Activated CD8-positive, alpha-beta T cell treated with anti-CD3 and anti-CD28 coated beads, Interleukin-2, amount 10 ng/mL, durations not matched to agents 7 days and 5 days (primary cell): Measurements from ENCODE around the gene RNF208. TPM values are rescaled to one million over a fixed set of nuclear protein-coding genes. Genes with fewer than 3 reads are reported as not detected.

Source experiments
- ATAC-seq: fragments of 150-1000 bp; cut with Tn5 transposase; one replicate; pipeline ENCODE4 v1.10.0; 2021; ENCODE audit warnings: moderate library complexity
- CTCF ChIA-PET: fragments of 350-600 bp; sonication (Branson Sonifier 250); formaldehyde crosslinking; loops from one replicate; lab custom pipeline; 2021; ENCODE audit warnings: antibody characterized with exemption; lab: Charles Lee
- POLR2A ChIA-PET: fragments of 350-600 bp; sonication (Branson Sonifier 250); formaldehyde crosslinking; loops from one replicate; lab custom pipeline; 2021; ENCODE audit warnings: antibody characterized with exemption; lab: Charles Lee
- DNase-seq: peaks from one replicate; pipeline ENCODE4 v3.0.0-alpha.2; 2020
- H3K27ac Mint-ChIP-seq: one replicate; pipeline ENCODE4 v1.8.0; 2021; ENCODE audit warnings: mild to moderate bottlenecking, mixed read lengths
- H3K27me3 Mint-ChIP-seq: one replicate; pipeline ENCODE4 v1.8.0; 2021; ENCODE audit warnings: low read depth, mixed read lengths
- H3K36me3 Mint-ChIP-seq: one replicate; pipeline ENCODE4 v1.8.0; 2021; ENCODE audit warnings: low read depth, mixed read lengths
- H3K4me1 Mint-ChIP-seq: one replicate; pipeline ENCODE4 v1.8.0; 2021; ENCODE audit warnings: low read depth, mixed read lengths
- H3K4me3 Mint-ChIP-seq: one replicate; pipeline ENCODE4 v1.8.0; 2021; ENCODE audit warnings: mild to moderate bottlenecking, mixed read lengths
- H3K9me3 Mint-ChIP-seq: one replicate; pipeline ENCODE4 v1.8.0; 2022; ENCODE audit warnings: mixed read lengths; ENCODE audit not compliant: insufficient read depth
- total RNA-seq, 2 experiments: library from RNA; stranded (reverse); gene quantifications; one replicate each; pipeline ENCODE4 v1.2.3, GENCODE V29; 2021

The RNF208 gene
- total RNA-seq, 2 experiments from 2014 or later, result 3.6 to 4.5 TPM

DNA sequence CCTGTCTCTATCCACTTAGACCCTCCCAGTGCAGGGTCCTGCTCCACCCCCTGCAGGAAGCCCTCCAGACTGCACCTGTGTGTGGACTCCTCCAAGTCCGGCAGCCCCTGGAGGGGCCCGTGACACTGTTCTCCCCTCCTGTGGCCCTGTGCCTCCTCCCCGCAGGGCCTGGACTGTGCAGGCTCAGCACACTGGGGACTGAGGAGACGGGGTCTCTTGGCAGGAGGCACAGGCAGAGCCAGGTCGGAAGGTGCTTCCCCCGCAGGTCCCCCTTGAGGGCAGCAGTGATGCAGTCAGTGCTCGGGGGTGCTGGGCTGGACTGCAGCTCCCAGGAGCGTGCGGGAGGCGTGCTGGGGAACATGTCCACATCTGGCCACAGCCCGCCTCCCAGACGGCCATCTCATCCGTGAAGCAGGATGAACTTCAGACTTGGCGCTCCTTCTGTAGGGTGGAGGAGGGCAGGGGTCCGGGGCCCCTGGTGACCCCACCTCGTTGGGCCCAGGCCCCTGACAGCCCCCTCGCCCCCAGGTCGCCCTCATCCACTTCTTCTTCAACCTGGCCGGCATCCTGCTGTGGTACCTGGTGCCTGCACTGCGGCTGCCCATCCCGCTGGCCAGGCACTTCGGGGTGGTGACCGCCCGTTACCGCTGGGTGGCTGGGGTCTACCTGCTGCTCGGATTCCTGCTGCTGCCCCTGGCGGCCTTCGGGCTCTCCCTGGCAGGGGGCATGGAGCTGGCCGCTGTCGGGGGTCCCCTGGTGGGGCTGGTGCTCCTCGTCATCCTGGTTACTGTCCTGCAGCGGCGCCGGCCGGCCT is 13.6 kb upstream of the RNF208 start:
- POLR2A ChIA-PET, result no interaction called here
- H3K4me1 Mint-ChIP-seq, result peaks cover 18% of the 10 kb centered on the region
- H3K27me3 Mint-ChIP-seq, result peaks cover 3% of the 10 kb centered on the region
- H3K4me3 Mint-ChIP-seq, result no peak overlapping the region
- H3K9me3 Mint-ChIP-seq, result no peaks in the 10 kb centered on the region
- ATAC-seq, result no peak
- H3K27ac Mint-ChIP-seq, result no peak overlapping the region
- DNase-seq, result no peak
- CTCF ChIA-PET, result interaction anchor here (1.0 to 5.2 kb wide), 17 partner anchors 10 to 439 kb away, joined by 3 to 73 read pairs (median 7); partner anchors contain the start of genes ANAPC2, CCDC183, CYSRT1 and DPP7
- H3K36me3 Mint-ChIP-seq, result peaks cover 4% of the 10 kb centered on the region

DNA sequence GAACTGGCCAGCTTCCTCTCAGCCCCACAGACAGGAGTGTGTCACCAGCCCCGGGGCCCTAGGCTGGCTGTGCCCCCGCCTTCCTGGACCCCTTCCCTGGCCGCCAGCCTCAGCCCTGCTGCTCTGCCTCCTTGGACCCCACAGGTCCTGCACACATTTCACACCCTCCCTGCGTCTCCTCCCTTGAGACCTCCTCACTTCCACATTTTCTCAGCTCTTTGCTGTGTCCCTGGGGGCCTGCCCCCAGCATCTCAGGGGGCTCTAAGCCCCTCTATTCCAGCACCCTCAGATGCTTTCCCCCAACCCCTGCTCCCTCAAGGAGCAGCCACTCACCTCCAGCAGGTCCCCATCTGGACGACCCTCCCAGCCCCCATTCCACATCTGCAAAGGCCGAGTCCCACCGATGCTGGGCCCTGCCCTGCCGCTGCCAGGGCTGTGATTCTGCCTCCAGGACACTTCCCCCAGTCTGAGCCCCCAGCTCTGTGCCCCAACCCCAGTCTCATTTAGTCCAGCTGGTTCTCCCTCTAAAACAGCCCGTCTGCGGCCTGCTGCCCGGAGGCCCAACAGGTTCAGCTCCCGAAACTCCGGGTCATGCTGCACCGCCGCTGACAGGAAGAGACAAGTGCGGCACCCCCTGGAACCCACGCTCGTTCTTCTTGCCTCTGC is 12.9 kb upstream of the RNF208 start:
- POLR2A ChIA-PET, result no interaction called here
- peaks cover 3% of the 10 kb centered on the region for H3K27me3 Mint-ChIP-seq
- H3K4me3 Mint-ChIP-seq, result no peak overlapping the region
- no peak overlapping the region for H3K27ac Mint-ChIP-seq
- CTCF ChIA-PET, result interaction anchor here (1.3 to 5.2 kb wide), 2 partner anchors 10 to 139 kb away, joined by 4 to 73 read pairs; partner anchors contain the start of genes CYSRT1, RNF208 and RNF224
- no peak for ATAC-seq
- no peak for DNase-seq
- peaks cover 18% of the 10 kb centered on the region for H3K4me1 Mint-ChIP-seq
- peaks cover 4% of the 10 kb centered on the region for H3K36me3 Mint-ChIP-seq
- no peaks in the 10 kb centered on the region for H3K9me3 Mint-ChIP-seq

DNA sequence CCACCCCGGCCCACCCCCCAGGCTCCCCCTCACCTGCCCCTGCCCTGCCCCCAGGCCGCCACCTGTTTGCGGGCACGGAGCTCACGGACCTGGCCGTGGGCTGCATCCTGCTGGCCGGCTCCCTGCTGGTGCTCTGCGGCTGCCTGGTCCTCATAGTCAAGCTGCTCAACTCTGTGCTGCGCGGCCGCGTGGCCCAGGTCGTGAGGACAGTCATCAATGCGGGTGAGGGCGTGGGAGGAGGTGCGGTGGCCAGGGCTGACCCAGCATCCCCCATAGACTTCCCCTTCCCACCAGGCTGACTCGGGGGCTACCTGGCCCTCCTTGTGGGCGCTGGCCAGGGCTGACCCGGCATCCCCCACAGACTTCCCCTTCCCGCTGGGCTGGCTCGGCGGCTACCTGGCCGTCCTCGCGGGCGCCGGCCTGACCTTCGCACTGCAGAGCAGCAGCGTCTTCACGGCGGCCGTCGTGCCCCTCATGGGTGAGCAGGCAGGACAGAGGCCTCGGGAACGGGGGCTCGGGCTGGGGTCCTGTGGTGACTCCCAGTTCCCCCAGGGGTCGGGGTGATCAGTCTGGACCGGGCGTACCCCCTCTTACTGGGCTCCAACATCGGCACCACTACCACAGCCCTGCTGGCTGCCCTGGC is 12.1 kb upstream of the RNF208 start:
- DNase-seq (no peak), ATAC-seq (no peak)
- Mint-ChIP-seq H3K27me3 (peaks cover 3% of the 10 kb centered on the region), H3K9me3 (no peaks in the 10 kb centered on the region), H3K4me3 (no peak overlapping the region), H3K27ac (no peak overlapping the region), H3K36me3 (peaks cover 3% of the 10 kb centered on the region), H3K4me1 (peaks cover 18% of the 10 kb centered on the region)
- CTCF ChIA-PET, result interaction anchor here (1.3 to 5.2 kb wide), 2 partner anchors 9 to 138 kb away, joined by 4 to 73 read pairs; partner anchors contain the start of genes CYSRT1, RNF208 and RNF224
- POLR2A ChIA-PET, result no interaction called here

DNA sequence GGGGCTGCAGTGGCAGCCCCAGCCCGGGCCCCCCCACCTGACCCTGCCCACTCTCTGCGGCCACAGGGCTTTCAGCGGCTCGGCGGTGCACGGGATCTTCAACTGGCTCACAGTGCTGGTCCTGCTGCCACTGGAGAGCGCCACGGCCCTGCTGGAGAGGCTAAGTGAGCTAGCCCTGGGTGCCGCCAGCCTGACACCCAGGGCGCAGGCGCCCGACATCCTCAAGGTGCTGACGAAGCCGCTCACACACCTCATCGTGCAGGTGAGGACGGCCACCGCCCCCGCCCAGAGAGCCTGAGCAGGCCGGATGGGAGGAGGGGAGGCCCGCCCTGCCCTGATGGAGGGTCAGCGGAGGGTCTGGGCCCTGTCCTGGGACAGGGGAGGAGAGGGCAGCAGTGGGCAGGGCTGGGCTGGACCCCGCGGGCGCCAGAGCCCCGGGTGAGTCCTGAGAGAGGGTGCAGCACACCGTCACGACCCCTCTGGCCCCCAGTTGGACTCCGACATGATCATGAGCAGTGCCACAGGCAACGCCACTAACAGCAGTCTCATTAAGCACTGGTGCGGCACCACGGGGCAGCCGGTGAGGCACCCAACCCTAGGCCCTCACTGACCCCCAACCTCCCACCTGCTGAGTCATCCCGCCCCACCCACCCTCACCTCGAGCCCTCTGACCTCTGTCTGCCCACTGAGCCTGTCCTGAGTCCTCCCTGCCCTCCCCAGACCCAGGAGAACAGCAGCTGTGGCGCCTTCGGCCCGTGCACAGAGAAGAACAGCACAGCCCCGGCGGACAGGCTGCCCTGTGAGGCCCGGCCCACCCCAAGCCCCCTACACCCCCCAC is 11.3 kb upstream of the RNF208 start:
- Mint-ChIP-seq H3K36me3 (no peaks in the 10 kb centered on the region), H3K9me3 (no peaks in the 10 kb centered on the region), H3K27me3 (peaks cover 3% of the 10 kb centered on the region), H3K4me1 (peaks cover 10% of the 10 kb centered on the region), H3K4me3 (no peak overlapping the region), H3K27ac (no peak overlapping the region)
- ChIA-PET POLR2A (no interaction called here), CTCF (no interaction called here)
- DNase-seq, result no peak
- no peak for ATAC-seq

DNA sequence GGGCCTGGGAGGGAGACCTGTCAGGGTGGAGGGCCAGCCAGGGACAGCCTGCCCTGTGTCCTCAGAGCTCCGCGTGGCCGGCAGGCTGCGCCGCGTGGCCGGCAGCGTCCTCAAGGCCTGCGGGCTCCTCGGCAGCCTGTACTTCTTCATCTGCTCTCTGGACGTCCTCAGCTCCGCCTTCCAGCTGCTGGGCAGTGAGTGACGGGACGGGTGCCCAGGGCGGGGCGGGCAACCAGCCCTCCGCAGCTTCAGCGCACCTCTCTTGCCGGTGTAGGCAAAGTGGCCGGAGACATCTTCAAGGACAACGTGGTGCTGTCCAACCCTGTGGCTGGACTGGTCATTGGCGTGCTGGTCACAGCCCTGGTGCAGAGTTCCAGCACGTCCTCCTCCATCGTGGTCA is 10.5 kb upstream of the RNF208 start:
- no peaks in the 10 kb centered on the region for H3K36me3 Mint-ChIP-seq
- no peak overlapping the region for H3K4me3 Mint-ChIP-seq
- peaks cover 8% of the 10 kb centered on the region for H3K4me1 Mint-ChIP-seq
- ChIA-PET POLR2A (no interaction called here), CTCF (no interaction called here)
- H3K27me3 Mint-ChIP-seq, result peaks cover 3% of the 10 kb centered on the region
- no peak overlapping the region for H3K27ac Mint-ChIP-seq
- ATAC-seq, result no peak
- no peaks in the 10 kb centered on the region for H3K9me3 Mint-ChIP-seq
- DNase-seq, result no peak

DNA sequence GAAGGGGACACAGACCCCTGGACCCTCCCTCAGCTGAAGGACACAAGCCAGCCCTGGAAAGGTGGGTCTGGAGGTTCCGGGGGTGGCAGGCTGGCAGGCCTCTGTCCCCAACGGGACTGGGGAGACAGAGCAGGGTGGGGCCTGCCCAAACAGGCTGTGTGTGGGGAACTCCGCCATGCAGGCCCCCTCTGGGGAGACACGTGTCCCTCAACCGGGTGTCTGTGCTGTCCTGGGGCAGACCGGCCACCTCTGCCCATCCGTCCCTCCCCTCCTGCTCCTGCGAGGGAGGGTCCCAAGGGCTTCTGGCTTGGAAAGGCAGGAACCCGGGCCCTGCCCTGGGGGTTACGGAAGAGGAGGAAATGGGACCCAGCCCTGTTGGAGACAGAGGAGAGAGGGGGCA is 10.1 kb upstream of the RNF208 start:
- ATAC-seq, result no peak
- Mint-ChIP-seq H3K36me3 (no peaks in the 10 kb centered on the region), H3K4me3 (no peak overlapping the region), H3K9me3 (no peaks in the 10 kb centered on the region), H3K27me3 (peaks cover 3% of the 10 kb centered on the region), H3K27ac (no peak overlapping the region), H3K4me1 (peaks cover 9% of the 10 kb centered on the region)
- CTCF ChIA-PET, result no interaction called here
- POLR2A ChIA-PET, result interaction anchor here (1.4 kb wide), 1 partner anchor 9 kb away, joined by 5 read pairs; the partner anchor contains the start of gene TUBB4B
- DNase-seq, result no peak

DNA sequence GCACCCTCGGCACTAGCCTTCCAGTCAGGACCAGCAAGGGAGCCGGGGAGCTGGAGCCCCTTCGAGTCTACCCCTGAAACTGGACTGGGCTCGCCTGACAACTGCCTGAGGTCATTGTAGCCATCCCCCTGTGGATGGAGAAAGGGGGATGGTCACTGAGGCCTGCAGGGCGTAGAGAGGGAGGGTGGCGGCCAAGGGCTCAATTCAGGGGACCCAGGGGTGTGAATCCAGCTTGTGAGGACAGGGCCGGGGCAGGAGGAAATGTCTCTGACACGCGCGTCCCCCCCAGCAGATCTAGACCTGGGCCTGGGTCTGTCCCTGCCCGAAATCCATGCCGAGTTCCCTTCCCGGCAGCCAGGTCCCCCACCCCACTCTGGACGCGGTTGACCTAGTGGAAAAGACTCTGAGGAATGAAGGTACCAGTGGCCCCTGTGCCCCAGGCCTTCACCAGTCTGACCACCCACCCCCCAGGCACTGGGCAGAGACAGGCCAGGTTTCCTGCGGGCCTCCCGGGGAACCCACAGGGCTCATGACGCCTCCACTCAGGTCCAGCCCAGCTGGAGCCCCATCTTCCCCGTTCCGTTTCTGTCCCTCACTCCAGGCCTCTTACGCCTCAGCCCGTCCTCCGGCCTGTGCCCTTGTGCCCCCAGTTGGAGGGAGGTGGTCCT is 9.5 kb upstream of the RNF208 start:
- Mint-ChIP-seq H3K4me1 (peaks cover 4% of the 10 kb centered on the region), H3K36me3 (no peaks in the 10 kb centered on the region), H3K9me3 (no peaks in the 10 kb centered on the region), H3K27me3 (peaks cover 3% of the 10 kb centered on the region), H3K27ac (no peak overlapping the region), H3K4me3 (no peak overlapping the region)
- ChIA-PET CTCF (no interaction called here), POLR2A (interaction anchor here (1.4 kb wide), 1 partner anchor 9 kb away, joined by 5 read pairs; the partner anchor contains the start of gene TUBB4B)
- ATAC-seq (no peak), DNase-seq (no peak)

DNA sequence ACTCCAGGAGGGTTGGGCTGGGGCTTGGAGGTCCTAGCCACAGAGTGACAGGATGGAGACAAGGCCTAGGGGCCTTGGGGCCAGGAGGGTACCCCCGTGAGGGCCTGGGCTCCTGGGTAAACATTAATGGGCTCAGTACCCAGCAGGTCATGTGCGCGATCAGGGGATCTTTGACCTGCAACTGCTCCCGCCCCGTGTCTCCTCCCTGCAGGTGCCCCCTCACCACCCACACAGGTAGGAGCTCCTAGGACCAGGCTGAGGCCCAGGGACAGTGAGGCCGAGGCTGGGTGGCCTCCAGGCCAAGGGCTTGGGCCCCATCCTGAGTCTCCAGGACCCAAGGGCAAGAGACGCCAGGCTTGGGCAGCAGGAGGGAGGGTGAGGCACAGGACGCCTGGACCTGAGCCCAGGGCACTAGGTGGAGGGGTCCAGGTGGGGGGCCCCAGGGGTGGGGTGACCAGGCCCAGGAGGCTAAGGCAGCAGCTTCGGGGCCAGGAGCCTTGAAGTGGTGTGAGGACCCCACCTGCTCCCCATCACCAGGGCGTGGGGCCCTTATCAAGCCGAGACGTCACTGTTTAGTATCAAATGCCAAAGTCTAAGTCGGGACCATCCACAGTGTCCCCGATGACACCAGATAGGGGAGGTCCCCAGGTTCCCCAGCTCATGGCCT is 8.8 kb upstream of the RNF208 start, which contains the start of gene SLC34A3:
Gene SLC34A3, plus strand, starts transcription at position 197 of the 667 bp plus-strand sequence. CDS start 802 bp downstream, outside the sequence.
- no peaks in the 10 kb centered on the region for H3K36me3 Mint-ChIP-seq
- no peak within 1 kb of the TSS for H3K4me3 Mint-ChIP-seq
- no peaks in the 10 kb centered on the region for H3K9me3 Mint-ChIP-seq
- ATAC-seq (no peak), DNase-seq (no peak)
- peaks cover 3% of the 10 kb centered on the region for H3K27me3 Mint-ChIP-seq
- CTCF ChIA-PET, result no interaction called here
- H3K27ac Mint-ChIP-seq, result no peak within 1 kb of the TSS
- POLR2A ChIA-PET, result interaction anchor here (1.4 kb wide), 1 partner anchor 10 kb away, joined by 5 read pairs; the partner anchor contains the start of gene TUBB4B
- H3K4me1 Mint-ChIP-seq, result peaks cover 3% of the 10 kb centered on the region

DNA sequence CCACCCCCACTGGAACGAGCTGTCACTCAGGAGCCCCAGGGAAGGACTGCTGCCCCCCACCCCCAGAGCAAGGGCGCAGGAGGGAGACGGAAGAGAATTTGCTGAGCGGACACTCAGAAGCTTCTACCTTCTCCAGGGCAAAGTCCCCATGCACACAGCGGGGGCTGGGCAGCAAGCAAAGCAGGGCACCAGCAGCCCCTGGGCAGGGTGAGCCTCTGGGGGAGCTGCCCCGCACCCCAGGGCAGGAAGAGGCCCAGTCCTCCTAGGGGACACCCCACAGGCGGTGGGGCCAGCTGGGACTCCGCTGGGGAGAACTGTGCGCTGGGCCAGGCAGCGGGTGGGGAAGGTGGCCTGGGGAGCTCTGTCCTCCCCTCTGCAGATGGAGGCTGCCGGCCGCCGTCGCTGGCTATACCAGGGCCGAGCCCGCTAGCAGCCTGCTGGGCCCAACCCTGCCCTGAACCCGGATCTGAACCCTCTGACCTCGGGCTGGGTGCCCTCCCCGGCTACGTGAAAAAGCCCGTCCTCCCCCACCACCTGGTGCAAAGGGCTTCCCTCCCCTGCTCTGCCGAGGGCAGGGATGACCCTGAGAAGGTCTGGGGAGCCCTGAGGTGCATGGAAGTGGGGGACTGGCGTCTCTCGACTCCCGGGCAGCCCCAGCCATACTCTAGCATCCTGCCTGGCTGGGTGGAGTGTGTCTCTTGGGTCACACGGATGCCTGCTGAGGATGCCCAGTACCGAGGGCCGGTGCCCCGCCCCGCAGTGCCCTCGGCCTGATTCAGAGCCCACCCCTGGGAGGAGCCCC is 8.1 kb upstream of the RNF208 start:
- ATAC-seq (no peak), DNase-seq (no peak)
- Mint-ChIP-seq H3K36me3 (no peaks in the 10 kb centered on the region), H3K4me1 (peaks cover 7% of the 10 kb centered on the region), H3K27me3 (peaks cover under 1% of the 10 kb centered on the region), H3K4me3 (no peak overlapping the region), H3K27ac (no peak overlapping the region), H3K9me3 (no peaks in the 10 kb centered on the region)
- POLR2A ChIA-PET, result interaction anchor here (0.6 to 1.2 kb wide), 2 partner anchors 41 to 1678 kb away, joined by 3 read pairs; no protein-coding TSS in a partner anchor
- CTCF ChIA-PET, result interaction anchor here (1.2 kb wide), 1 partner anchor 195 kb away, joined by 3 read pairs; no protein-coding TSS in a partner anchor
